ENCODE data around the gene ZPLD1.

The ZPLD1 gene

GRCh38 chr3:102476198-102476597 lies 41.4 kb downstream of the ZPLD1 start:
- Histone ChIP-seq H3K27ac (no peak overlapping the region), H3K36me3 (replicated peaks) (no peaks in the 10 kb centered on the region), H3K4me3 (ENCODE audit: low read depth, low read length) (no peak overlapping the region), H3K27me3 (replicated peaks) (no peaks in the 10 kb centered on the region)
- no peak for TF ChIP-seq CTCF (IDR thresholded peaks at IDR 0.05; ENCODE audit: low read depth, low read length, missing control alignments)
- in situ Hi-C loops (cut with HindIII; ENCODE audit: low pct_ligation_motif_present, low sequenced_read_pairs) = no loop called here
- no peak for DNase-seq

GRCh38 chr3:102478160-102478559 lies 43.3 kb downstream of the ZPLD1 start:
- Histone ChIP-seq H3K27me3 (replicated peaks) (no peaks in the 10 kb centered on the region), H3K36me3 (replicated peaks) (no peaks in the 10 kb centered on the region), H3K4me3 (ENCODE audit: low read depth, low read length) (no peak overlapping the region), H3K27ac (no peak overlapping the region)
- no peak for TF ChIP-seq CTCF (IDR thresholded peaks at IDR 0.05; ENCODE audit: low read depth, low read length, missing control alignments)
- in situ Hi-C loops (cut with HindIII; ENCODE audit: low pct_ligation_motif_present, low sequenced_read_pairs) = no loop called here
- DNase-seq = no peak

GRCh38 chr3:102480139-102480538 lies 45.3 kb downstream of the ZPLD1 start:
- no peaks in the 10 kb centered on the region for H3K27me3 ChIP-seq (replicated peaks)
- in situ Hi-C loops (cut with HindIII; ENCODE audit: low pct_ligation_motif_present, low sequenced_read_pairs) = no loop called here
- H3K36me3 ChIP-seq (replicated peaks) = no peaks in the 10 kb centered on the region
- H3K27ac ChIP-seq = no peak overlapping the region
- no peak for TF ChIP-seq CTCF (IDR thresholded peaks at IDR 0.05; ENCODE audit: low read depth, low read length, missing control alignments)
- no peak for DNase-seq
- no peak overlapping the region for H3K4me3 ChIP-seq (ENCODE audit: low read depth, low read length)

GRCh38 chr3:102481050-102481449 lies 46.2 kb downstream of the ZPLD1 start:
- in situ Hi-C loops (cut with HindIII; ENCODE audit: low pct_ligation_motif_present, low sequenced_read_pairs) = no loop called here
- Histone ChIP-seq H3K4me3 (ENCODE audit: low read depth, low read length) (no peak overlapping the region), H3K27me3 (replicated peaks) (no peaks in the 10 kb centered on the region), H3K27ac (no peak overlapping the region), H3K36me3 (replicated peaks) (no peaks in the 10 kb centered on the region)
- no peak for DNase-seq
- no peak for TF ChIP-seq CTCF (IDR thresholded peaks at IDR 0.05; ENCODE audit: low read depth, low read length, missing control alignments)

- Histone ChIP-seq H3K27me3 (replicated peaks) (no peaks in the 10 kb centered on the region), H3K27ac (no peak overlapping the region), H3K4me3 (ENCODE audit: low read depth, low read length) (no peak overlapping the region), H3K36me3 (replicated peaks) (no peaks in the 10 kb centered on the region)
- no peak for DNase-seq
- TF ChIP-seq CTCF (IDR thresholded peaks at IDR 0.05; ENCODE audit: low read depth, low read length, missing control alignments) = no peak
- in situ Hi-C loops (cut with HindIII; ENCODE audit: low pct_ligation_motif_present, low sequenced_read_pairs) = no loop called here
Observed at GRCh38 chr3:102483556-102483955, 48.7 kb downstream of the ZPLD1 start.

- no peak for DNase-seq
- no peak for TF ChIP-seq CTCF (IDR thresholded peaks at IDR 0.05; ENCODE audit: low read depth, low read length, missing control alignments)
- H3K27me3 ChIP-seq (replicated peaks) = no peaks in the 10 kb centered on the region
- no peak overlapping the region for H3K27ac ChIP-seq
- in situ Hi-C loops (cut with HindIII; ENCODE audit: low pct_ligation_motif_present, low sequenced_read_pairs) = no loop called here
- no peak overlapping the region for H3K4me3 ChIP-seq (ENCODE audit: low read depth, low read length)
- no peaks in the 10 kb centered on the region for H3K36me3 ChIP-seq (replicated peaks)
Observed at GRCh38 chr3:102484363-102484762, 49.5 kb downstream of the ZPLD1 start.
